ENCODE data around the gene CILP. TPM values are rescaled to one million over a fixed set of nuclear protein-coding genes. Genes with fewer than 3 reads are reported as not detected.

CILP gene
- total RNA-seq, 1 experiment from 2014 or later, result not detected

- Mint-ChIP-seq H3K4me3 (no peak overlapping the region), H3K27me3 (ENCODE audit: low read depth) (no peaks in the 10 kb centered on the region), H3K36me3 (peaks cover 39% of the 10 kb centered on the region), H3K9me3 (no peaks in the 10 kb centered on the region), H3K4me1 (no peaks in the 10 kb centered on the region), H3K27ac (no peak overlapping the region)
- ChIA-PET CTCF (no interaction called here), POLR2A (no interaction called here)
- ATAC-seq (no peak), DNase-seq (ENCODE audit: low spot score) (no peak)
- TF ChIP-seq ESRRA (CRISPR knock-in tag; IDR thresholded peaks at IDR 0.05; ENCODE audit: borderline replicate concordance), result no peak
- TF ChIP-seq IRF1 (CRISPR knock-in tag; IDR thresholded peaks at IDR 0.05), result no peak
- no peak for TF ChIP-seq PRRX2 (CRISPR knock-in tag; IDR thresholded peaks at IDR 0.05)
- no peak for TF ChIP-seq NR1H2 (CRISPR knock-in tag; IDR thresholded peaks at IDR 0.05)
- no peak for TF ChIP-seq MLX (CRISPR knock-in tag; IDR thresholded peaks at IDR 0.05)
- no peak for TF ChIP-seq USF2 (CRISPR knock-in tag; IDR thresholded peaks at IDR 0.05)
- no peak for TF ChIP-seq MAX (CRISPR knock-in tag; IDR thresholded peaks at IDR 0.05)
- no peak for TF ChIP-seq AR (CRISPR knock-in tag; IDR thresholded peaks at IDR 0.05)
- TF ChIP-seq JAZF1 (CRISPR knock-in tag; IDR thresholded peaks at IDR 0.05), result no peak
- no peak for TF ChIP-seq NFYB (CRISPR knock-in tag; conservative IDR thresholded peaks at IDR 0.05; ENCODE audit: low read depth)
- no peak for TF ChIP-seq GRHL2 (CRISPR knock-in tag; IDR thresholded peaks at IDR 0.05; ENCODE audit: insufficient replicate concordance, severe bottlenecking)
- TF ChIP-seq ZNF532 (CRISPR knock-in tag; IDR thresholded peaks at IDR 0.05; ENCODE audit: borderline replicate concordance), result no peak
- no peak for TF ChIP-seq ZNF317 (CRISPR knock-in tag; IDR thresholded peaks at IDR 0.05; ENCODE audit: borderline replicate concordance, low read depth)
- TF ChIP-seq MYBL2 (CRISPR knock-in tag; IDR thresholded peaks at IDR 0.05), result no peak
- TF ChIP-seq ZNF219 (CRISPR knock-in tag; IDR thresholded peaks at IDR 0.05; ENCODE audit: borderline replicate concordance), result no peak
These were observed 39.8 kb downstream of the CILP start for GRCh38 chr15:65171428-65171827.

- Mint-ChIP-seq H3K4me3 (no peak overlapping the region), H3K36me3 (peaks cover 20% of the 10 kb centered on the region), H3K27me3 (ENCODE audit: low read depth) (no peaks in the 10 kb centered on the region), H3K4me1 (no peaks in the 10 kb centered on the region), H3K27ac (no peak overlapping the region), H3K9me3 (no peaks in the 10 kb centered on the region)
- CTCF ChIA-PET, result no interaction called here
- POLR2A ChIA-PET, result no interaction called here
- ATAC-seq (no peak), DNase-seq (ENCODE audit: low spot score) (no peak)
- TF ChIP-seq SP1 (CRISPR knock-in tag; conservative IDR thresholded peaks at IDR 0.05) (no peak), ZMAT4 (CRISPR knock-in tag; IDR thresholded peaks at IDR 0.05) (no peak), USF1 (CRISPR knock-in tag; IDR thresholded peaks at IDR 0.05) (no peak), NFE2L1 (CRISPR knock-in tag; IDR thresholded peaks at IDR 0.05) (no peak), ZNF396 (CRISPR knock-in tag; IDR thresholded peaks at IDR 0.05; ENCODE audit: borderline replicate concordance) (no peak), FOXJ3 (CRISPR knock-in tag; IDR thresholded peaks at IDR 0.05; ENCODE audit: borderline replicate concordance) (no peak), HMGA2 (CRISPR knock-in tag; IDR thresholded peaks at IDR 0.05) (no peak), USF2 (CRISPR knock-in tag; IDR thresholded peaks at IDR 0.05) (no peak), ZBTB21 (CRISPR knock-in tag; IDR thresholded peaks at IDR 0.05; ENCODE audit: borderline replicate concordance) (no peak)
These were observed 45.4 kb downstream of the CILP start for GRCh38 chr15:65165875-65166274.

All from WTC11 (cell line).